OCI-LY3 (cell line): ENCODE measurements around the gene DOCK4.

Experiments
- H2AFZ ChIP-seq: fragments of 200-600, 300-600 bp; shearing (Covaris generic); 2 replicates; pipeline ENCODE4 v1.6.0; 2014; ENCODE audit warnings: antibody characterized with exemption, low read depth, low read length
- H3K27ac ChIP-seq: fragments of 200-600, 300-600 bp; sonication (generic); 2 replicates; pipeline ENCODE4 v1.5.1; 2014; ENCODE audit warnings: mild to moderate bottlenecking, low read length, moderate library complexity, mixed read lengths
- H3K27me3 ChIP-seq: fragments of 200-600, 300-600 bp; sonication (generic); 2 replicates; pipeline ENCODE4 v1.6.1; 2014; ENCODE audit warnings: low read depth, low read length, mixed read lengths
- H3K36me3 ChIP-seq: fragments of 200-600, 300-600 bp; sonication (generic); replicated peaks from 2 replicates; pipeline ENCODE3; 2014; ENCODE audit warnings: low read depth, low read length, mixed read lengths
- H3K4me1 ChIP-seq: fragments of 300-600, 200-600 bp; sonication (generic); 2 replicates; pipeline ENCODE4 v1.6.1; 2014; ENCODE audit warnings: low read length, mixed read lengths
- H3K4me2 ChIP-seq: fragments of 200-600, 300-600 bp; sonication (generic); 2 replicates; pipeline ENCODE4 v1.6.1; 2014; ENCODE audit warnings: low read length, mixed read lengths
- H3K4me3 ChIP-seq: fragments of 300-600, 200-600 bp; sonication (generic); 2 replicates; pipeline ENCODE4 v1.5.1; 2014; ENCODE audit warnings: antibody characterized with exemption, mild to moderate bottlenecking, low read length, moderate library complexity
- H3K79me2 ChIP-seq: fragments of 300-600, 200-600 bp; shearing (Covaris generic); 2 replicates; pipeline ENCODE4 v1.6.1; 2014; ENCODE audit warnings: mild to moderate bottlenecking, low read length, mixed read lengths
- H3K9ac ChIP-seq: fragments of 300-600, 200-600 bp; shearing (Covaris generic); 2 replicates; pipeline ENCODE4 v1.6.0; 2014; ENCODE audit warnings: mild to moderate bottlenecking, low read length, moderate library complexity
- H3K9me3 ChIP-seq: fragments of 200-600, 300-600 bp; shearing (Covaris generic); 2 replicates; pipeline ENCODE4 v1.6.1; 2014; ENCODE audit warnings: low read length, mixed read lengths; ENCODE audit not compliant: insufficient read depth
- H4K20me1 ChIP-seq: fragments of 200-600, 300-600 bp; sonication (generic); 2 replicates; pipeline ENCODE4 v1.6.1; 2016; ENCODE audit warnings: low read length, mixed read lengths; ENCODE audit not compliant: insufficient read depth
- EZH2phosphoT487 ChIP-seq: fragments of 200-600 bp; shearing (Covaris generic); IDR thresholded peaks from 2 replicates; pipeline ENCODE4 v1.6.1; 2018; ENCODE audit warnings: antibody characterized with exemption, mixed run types, low read depth
- TF ChIP-seq, protein P1 (sequence below): fragments of 200-600, 300-600 bp; sonication (generic); IDR thresholded peaks from 2 replicates; pipeline ENCODE4 v1.5.1; 2014; ENCODE audit warnings: antibody characterized with exemption, low read length, low read depth

Gene DOCK4

DNA sequence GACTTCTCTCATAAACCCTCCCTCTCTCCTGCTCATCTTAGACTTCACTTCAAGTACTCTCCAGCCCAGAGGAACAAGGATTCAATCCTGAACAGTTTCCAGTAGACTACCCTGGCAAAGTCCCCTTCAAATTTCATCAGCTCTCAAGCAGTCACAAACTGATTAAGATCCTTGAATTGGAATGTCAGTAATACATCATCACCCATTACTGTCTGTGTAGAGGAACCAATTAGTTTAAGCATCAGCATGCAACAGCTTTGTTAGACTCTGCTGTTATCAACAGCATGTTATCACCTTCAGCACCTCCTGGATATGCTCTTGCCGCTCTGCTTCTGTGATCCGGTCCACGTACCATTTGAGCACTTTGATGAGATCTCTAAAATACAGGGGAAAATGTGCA is 336.9 kb downstream of the DOCK4 start:
- Histone ChIP-seq H2AFZ (no peak overlapping the region), H3K9ac (no peak overlapping the region), H3K4me1 (no peaks in the 10 kb centered on the region), H3K4me3 (no peak overlapping the region), H4K20me1 (no peaks in the 10 kb centered on the region), H3K9me3 (no peaks in the 10 kb centered on the region), H3K36me3 (no peaks in the 10 kb centered on the region), H3K27ac (no peak overlapping the region), H3K27me3 (no peaks in the 10 kb centered on the region), H3K79me2 (no peaks in the 10 kb centered on the region), H3K4me2 (no peak overlapping the region)
- TF ChIP-seq, protein P1, sequence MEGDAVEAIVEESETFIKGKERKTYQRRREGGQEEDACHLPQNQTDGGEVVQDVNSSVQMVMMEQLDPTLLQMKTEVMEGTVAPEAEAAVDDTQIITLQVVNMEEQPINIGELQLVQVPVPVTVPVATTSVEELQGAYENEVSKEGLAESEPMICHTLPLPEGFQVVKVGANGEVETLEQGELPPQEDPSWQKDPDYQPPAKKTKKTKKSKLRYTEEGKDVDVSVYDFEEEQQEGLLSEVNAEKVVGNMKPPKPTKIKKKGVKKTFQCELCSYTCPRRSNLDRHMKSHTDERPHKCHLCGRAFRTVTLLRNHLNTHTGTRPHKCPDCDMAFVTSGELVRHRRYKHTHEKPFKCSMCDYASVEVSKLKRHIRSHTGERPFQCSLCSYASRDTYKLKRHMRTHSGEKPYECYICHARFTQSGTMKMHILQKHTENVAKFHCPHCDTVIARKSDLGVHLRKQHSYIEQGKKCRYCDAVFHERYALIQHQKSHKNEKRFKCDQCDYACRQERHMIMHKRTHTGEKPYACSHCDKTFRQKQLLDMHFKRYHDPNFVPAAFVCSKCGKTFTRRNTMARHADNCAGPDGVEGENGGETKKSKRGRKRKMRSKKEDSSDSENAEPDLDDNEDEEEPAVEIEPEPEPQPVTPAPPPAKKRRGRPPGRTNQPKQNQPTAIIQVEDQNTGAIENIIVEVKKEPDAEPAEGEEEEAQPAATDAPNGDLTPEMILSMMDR: no peak
- TF ChIP-seq EZH2phosphoT487: no peak

GRCh38 chr7:111867348-111867931 is 338.8 kb downstream of the DOCK4 start:
- H3K79me2 ChIP-seq: no peaks in the 10 kb centered on the region
- H3K36me3 ChIP-seq: no peaks in the 10 kb centered on the region
- TF ChIP-seq, protein P1: no peak
- no peak for TF ChIP-seq EZH2phosphoT487
- no peak overlapping the region for H3K9ac ChIP-seq
- no peaks in the 10 kb centered on the region for H4K20me1 ChIP-seq
- no peak overlapping the region for H2AFZ ChIP-seq
- no peak overlapping the region for H3K4me2 ChIP-seq
- H3K4me3 ChIP-seq: no peak overlapping the region
- no peaks in the 10 kb centered on the region for H3K4me1 ChIP-seq
- H3K27ac ChIP-seq: no peak overlapping the region
- H3K9me3 ChIP-seq: no peaks in the 10 kb centered on the region
- no peaks in the 10 kb centered on the region for H3K27me3 ChIP-seq

DNA sequence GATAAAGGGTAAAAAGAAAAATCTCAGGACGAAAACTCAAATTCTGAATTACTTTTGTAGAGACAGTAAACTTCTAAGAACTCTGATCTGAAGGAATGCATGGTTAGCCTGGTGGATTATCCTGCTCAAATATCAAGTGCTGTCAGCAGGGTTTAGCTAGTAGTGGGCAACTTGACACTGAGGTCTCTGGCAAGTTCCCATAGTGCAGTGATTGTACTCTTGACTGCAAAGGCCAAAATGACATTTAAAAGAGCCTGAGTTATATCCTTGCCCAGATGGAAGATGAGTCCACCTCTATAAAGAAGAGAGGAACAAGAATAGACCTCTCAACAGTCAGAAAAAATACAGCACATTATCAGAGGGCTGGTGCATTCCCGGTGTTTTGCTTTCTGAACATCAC is 339.4 kb downstream of the DOCK4 start:
- Histone ChIP-seq H3K36me3 (no peaks in the 10 kb centered on the region), H4K20me1 (no peaks in the 10 kb centered on the region), H3K27ac (no peak overlapping the region), H3K9ac (no peak overlapping the region), H3K9me3 (no peaks in the 10 kb centered on the region), H3K4me3 (no peak overlapping the region), H2AFZ (no peak overlapping the region), H3K4me1 (no peaks in the 10 kb centered on the region), H3K79me2 (no peaks in the 10 kb centered on the region), H3K4me2 (no peak overlapping the region), H3K27me3 (no peaks in the 10 kb centered on the region)
- TF ChIP-seq EZH2phosphoT487: no peak

- Histone ChIP-seq H3K36me3 (no peaks in the 10 kb centered on the region), H3K4me1 (no peaks in the 10 kb centered on the region), H3K4me3 (no peak overlapping the region), H3K4me2 (no peak overlapping the region), H3K9ac (no peak overlapping the region), H3K9me3 (no peaks in the 10 kb centered on the region), H4K20me1 (no peaks in the 10 kb centered on the region), H3K79me2 (no peaks in the 10 kb centered on the region), H2AFZ (no peak overlapping the region), H3K27ac (no peak overlapping the region), H3K27me3 (no peaks in the 10 kb centered on the region)
- TF ChIP-seq, protein P1: no peak
- TF ChIP-seq EZH2phosphoT487: no peak
These were observed 340.8 kb downstream of the DOCK4 start for GRCh38 chr7:111865430-111865829.
